ENCODE results near the gene CFAP251. TPM values are rescaled to one million over a fixed set of nuclear protein-coding genes. Genes with fewer than 3 reads are reported as not detected.
"Not testable (repeated sequence)": the region's sequence is repeated elsewhere in the genome, so short reads cannot be mapped to it uniquely, and the experiment has no call there.

CFAP251 gene
- total and polyA plus RNA-seq, 3 donors from 2014 or later = 29.0 to 56.1 (median 41.5) TPM

DNA sequence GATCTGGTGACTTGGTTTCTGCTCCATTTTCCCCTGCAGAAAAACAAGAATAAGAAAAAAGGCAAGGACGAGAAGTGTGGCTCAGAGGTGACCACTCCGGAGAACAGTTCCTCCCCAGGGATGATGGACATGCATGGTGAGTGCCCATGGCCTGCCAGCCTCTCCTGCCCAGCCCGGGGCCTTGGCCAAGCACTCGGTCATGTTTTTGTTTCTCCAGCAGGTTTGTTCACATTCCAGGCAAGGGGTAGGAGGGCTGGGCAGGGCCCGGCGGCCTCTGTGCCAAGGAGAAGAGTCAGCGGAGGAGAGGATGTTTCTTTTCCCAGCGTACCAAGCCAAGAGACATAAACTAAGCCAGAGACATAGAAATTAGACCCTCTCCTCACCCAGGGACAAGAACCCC lies 116.9 kb downstream of the CFAP251 start:
- Histone ChIP-seq H3K36me3 (ENCODE audit: low read depth, missing control alignments) (peaks cover 4% of the 10 kb centered on the region), H3K4me3 (no peak overlapping the region), H3K4me1 (peaks cover 5% of the 10 kb centered on the region), H3K27me3 (no peaks in the 10 kb centered on the region), H3K27ac (no peak overlapping the region), H3K9me3 (no peaks in the 10 kb centered on the region)
- no peak for DNase-seq
- TF ChIP-seq CTCF (IDR thresholded peaks at IDR 0.05) (no peak), POLR2A (IDR thresholded peaks at IDR 0.05) (no peak)
- intact Hi-C loops (cut with DNase I; ENCODE audit: low total_unique reads) = no loop called here
- 91 to 92% methylated on average over 8 of the region's 8 CpGs for WGBS, 2 donors

GRCh38 chr12:122036153-122036552 lies 117.8 kb downstream of the CFAP251 start:
- no peak for TF ChIP-seq CTCF (IDR thresholded peaks at IDR 0.05)
- TF ChIP-seq POLR2A (IDR thresholded peaks at IDR 0.05) = no peak
- Histone ChIP-seq H3K27ac (no peak overlapping the region), H3K4me1 (no peaks in the 10 kb centered on the region), H3K27me3 (no peaks in the 10 kb centered on the region), H3K36me3 (ENCODE audit: low read depth, missing control alignments) (peaks cover 4% of the 10 kb centered on the region), H3K4me3 (no peak overlapping the region), H3K9me3 (no peaks in the 10 kb centered on the region)
- 90 to 93% methylated on average over 6 of the region's 6 CpGs for WGBS, 2 donors
- DNase-seq = no peak
- intact Hi-C loops (cut with DNase I; ENCODE audit: low total_unique reads) = no loop called here

- no peaks in the 10 kb centered on the region for H3K9me3 ChIP-seq
- TF ChIP-seq POLR2A (IDR thresholded peaks at IDR 0.05) = no peak
- no peak for TF ChIP-seq CTCF (IDR thresholded peaks at IDR 0.05)
- H3K4me1 ChIP-seq = no peaks in the 10 kb centered on the region
- H3K4me3 ChIP-seq = no peak overlapping the region
- no peak overlapping the region for H3K27ac ChIP-seq
- 79 to 85% methylated on average over 21 of the region's 21 CpGs for whole genome bisulfite sequencing, 2 donors
- no peak for DNase-seq
- peaks cover 4% of the 10 kb centered on the region for H3K36me3 ChIP-seq (ENCODE audit: low read depth, missing control alignments)
- intact Hi-C loops (cut with DNase I; ENCODE audit: low total_unique reads) = no loop called here
- no peaks in the 10 kb centered on the region for H3K27me3 ChIP-seq
Measured at GRCh38 chr12:122040579-122041386, 122.4 kb downstream of the CFAP251 start.

DNA sequence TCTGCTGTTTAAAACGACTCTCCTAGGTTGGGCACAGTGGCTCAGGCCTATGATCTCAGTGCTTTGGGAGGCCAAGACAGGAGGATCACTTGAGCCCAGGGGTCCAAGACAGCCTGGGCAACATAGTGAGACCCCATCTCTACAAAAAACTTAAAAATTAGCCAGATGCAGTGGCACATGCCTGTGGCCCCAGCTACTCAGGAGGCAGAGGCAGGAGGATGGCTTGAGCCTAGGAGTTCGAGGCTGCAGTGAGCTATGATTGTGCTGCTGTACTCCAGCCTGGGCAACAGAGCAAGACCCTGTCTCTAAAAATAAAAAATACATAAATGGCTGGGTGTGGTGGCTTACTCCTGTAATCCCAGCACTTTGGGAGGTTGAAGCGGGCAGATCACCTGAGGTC lies 123.1 kb downstream of the CFAP251 start:
- intact Hi-C loops (cut with DNase I; ENCODE audit: low total_unique reads); H3K9me3 ChIP-seq; H3K27ac ChIP-seq; H3K4me1 ChIP-seq; H3K4me3 ChIP-seq; H3K36me3 ChIP-seq (ENCODE audit: low read depth, missing control alignments); H3K27me3 ChIP-seq; DNase-seq: not testable (repeated sequence)
- 88 to 91% methylated on average over 3 of the region's 3 CpGs for WGBS, 2 donors

DNA sequence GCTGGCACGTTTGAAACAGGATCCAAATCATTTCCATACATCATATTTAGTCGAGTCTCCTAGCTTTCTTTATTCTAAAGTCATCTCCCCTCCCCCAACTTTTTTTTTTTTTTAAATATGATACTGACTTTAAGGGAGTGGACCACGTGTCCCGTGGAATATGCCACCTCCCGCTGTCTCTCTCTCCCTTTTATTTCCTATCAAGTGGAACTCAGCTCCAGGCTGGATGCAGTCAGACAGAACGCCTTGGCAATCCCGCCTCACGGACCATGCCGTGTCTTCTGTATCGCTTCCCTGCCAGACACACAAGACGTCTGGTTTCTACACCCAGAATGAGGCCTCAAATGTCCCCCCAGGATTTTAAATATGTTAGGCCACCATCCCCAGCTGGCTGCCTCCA lies 124.5 kb downstream of the CFAP251 start:
- Histone ChIP-seq H3K4me1 (no peaks in the 10 kb centered on the region), H3K27me3 (no peaks in the 10 kb centered on the region), H3K4me3 (no peak overlapping the region), H3K9me3 (no peaks in the 10 kb centered on the region), H3K36me3 (ENCODE audit: low read depth, missing control alignments) (peaks cover 4% of the 10 kb centered on the region), H3K27ac (no peak overlapping the region)
- no peak for DNase-seq
- 84 to 87% methylated on average over 11 of the region's 11 CpGs for WGBS, 2 donors
- no peak for TF ChIP-seq POLR2A (IDR thresholded peaks at IDR 0.05)
- no peak for TF ChIP-seq CTCF (IDR thresholded peaks at IDR 0.05)
- intact Hi-C loops (cut with DNase I; ENCODE audit: low total_unique reads) = no loop called here
